Lower leg skin (tissue), 3 donors: Measurements from ENCODE around the gene CDC20.

Experiments
- CTCF ChIP-seq, 3 donors: fragments of 450-650 bp; IDR thresholded peaks; one replicate each; pipeline ENCODE4 v1.5.1; 2016; ENCODE audit warnings: antibody characterized with exemption in 3 of 3, mild to moderate bottlenecking in 3 of 3, moderate library complexity in 2 of 3
- POLR2A ChIP-seq, 2 donors: fragments of 450-650 bp; IDR thresholded peaks; one replicate each; pipeline ENCODE4 v1.6.1; 2016 to 2017; ENCODE audit warnings: antibody characterized with exemption in 2 of 2, mild to moderate bottlenecking in 1 of 2, moderate library complexity in 1 of 2

GRCh38 chr1:43324810-43325209 lies 34.0 kb upstream of the CDC20 start:
- TF ChIP-seq CTCF (IDR thresholded peaks at IDR 0.05) (no peak), POLR2A (IDR thresholded peaks at IDR 0.05) (no peak)
